A673 (cell line): ENCODE measurements around the gene FBP2.
"Not testable (repeated sequence)": the region's sequence is repeated elsewhere in the genome, so short reads cannot be mapped to it uniquely, and the experiment has no call there.

Experiments used
- EZH2 ChIP-seq: fragments of 200-600 bp; sonication (generic); IDR thresholded peaks from 2 replicates; pipeline ENCODE4 v1.6.1; 2017; ENCODE audit warnings: borderline replicate concordance, low read depth, mild to moderate bottlenecking, mixed read lengths, antibody characterized with exemption, low read length; ENCODE audit not compliant: poor library complexity, severe bottlenecking
- TF ChIP-seq, protein P1 (sequence below): fragments of 300-800, 200-600 bp; sonication (generic); conservative IDR thresholded peaks from 2 replicates; pipeline ENCODE4 v1.5.1; 2017; ENCODE audit warnings: low read depth, mild to moderate bottlenecking, antibody characterized with exemption, low read length, moderate library complexity, mixed read lengths

DNA sequence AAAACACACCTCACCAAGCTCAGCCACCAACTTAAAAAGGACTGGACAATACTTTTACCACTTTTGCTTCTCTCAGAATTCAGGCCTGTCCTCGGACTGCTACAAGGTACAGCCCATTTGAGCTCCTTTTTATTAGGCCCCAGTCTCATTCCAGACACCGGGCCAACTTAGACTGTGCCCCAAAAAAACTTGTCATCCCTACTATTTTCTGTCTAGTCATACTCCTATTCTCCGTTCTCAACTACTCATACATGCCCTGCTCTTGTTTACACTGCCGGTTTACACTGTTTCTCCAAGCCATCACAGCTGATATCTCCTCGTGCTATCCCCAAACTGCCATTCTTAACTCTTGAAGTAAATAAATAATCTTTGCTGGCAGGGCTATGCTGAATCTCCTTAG is 49.3 kb downstream of the FBP2 start:
- TF ChIP-seq, protein P1, sequence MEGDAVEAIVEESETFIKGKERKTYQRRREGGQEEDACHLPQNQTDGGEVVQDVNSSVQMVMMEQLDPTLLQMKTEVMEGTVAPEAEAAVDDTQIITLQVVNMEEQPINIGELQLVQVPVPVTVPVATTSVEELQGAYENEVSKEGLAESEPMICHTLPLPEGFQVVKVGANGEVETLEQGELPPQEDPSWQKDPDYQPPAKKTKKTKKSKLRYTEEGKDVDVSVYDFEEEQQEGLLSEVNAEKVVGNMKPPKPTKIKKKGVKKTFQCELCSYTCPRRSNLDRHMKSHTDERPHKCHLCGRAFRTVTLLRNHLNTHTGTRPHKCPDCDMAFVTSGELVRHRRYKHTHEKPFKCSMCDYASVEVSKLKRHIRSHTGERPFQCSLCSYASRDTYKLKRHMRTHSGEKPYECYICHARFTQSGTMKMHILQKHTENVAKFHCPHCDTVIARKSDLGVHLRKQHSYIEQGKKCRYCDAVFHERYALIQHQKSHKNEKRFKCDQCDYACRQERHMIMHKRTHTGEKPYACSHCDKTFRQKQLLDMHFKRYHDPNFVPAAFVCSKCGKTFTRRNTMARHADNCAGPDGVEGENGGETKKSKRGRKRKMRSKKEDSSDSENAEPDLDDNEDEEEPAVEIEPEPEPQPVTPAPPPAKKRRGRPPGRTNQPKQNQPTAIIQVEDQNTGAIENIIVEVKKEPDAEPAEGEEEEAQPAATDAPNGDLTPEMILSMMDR: not testable (repeated sequence)
- not testable (repeated sequence) for TF ChIP-seq EZH2
